ENCODE data around the gene EHMT1. TPM values are rescaled to one million over a fixed set of nuclear protein-coding genes. Genes with fewer than 3 reads are reported as not detected.

EHMT1 gene
- total RNA-seq, 1 donor from 2014 or later = 38.3 TPM

GRCh38 chr9:137671721-137672120 is 52.9 kb downstream of the EHMT1 start:
- DNase-seq (ENCODE audit: low read depth in 2 of 2) = no peak

GRCh38 chr9:137672907-137673791 is 54.3 kb downstream of the EHMT1 start:
- DNase-seq (ENCODE audit: low read depth in 2 of 2) = peak; percentile 57 to 73

- no peak for DNase-seq (ENCODE audit: low read depth in 2 of 2)
Measured at GRCh38 chr9:137673886-137674285, 55.1 kb downstream of the EHMT1 start.

- no peak for DNase-seq (ENCODE audit: low read depth in 2 of 2)
Measured at GRCh38 chr9:137674307-137674975, 55.6 kb downstream of the EHMT1 start.

GRCh38 chr9:137674976-137675320 is 56.1 kb downstream of the EHMT1 start:
- DNase-seq (ENCODE audit: low read depth in 2 of 2) = no peak

GRCh38 chr9:137676998-137677397 is 58.2 kb downstream of the EHMT1 start:
- DNase-seq (ENCODE audit: low read depth in 2 of 2) = no peak

GRCh38 chr9:137678202-137678601 is 59.4 kb downstream of the EHMT1 start:
- no peak for DNase-seq (ENCODE audit: low read depth in 2 of 2)

- DNase-seq (ENCODE audit: low read depth in 2 of 2) = peak in 1 of 2 donors; percentile 54
Measured at GRCh38 chr9:137679249-137679648, 60.4 kb downstream of the EHMT1 start.

- DNase-seq (ENCODE audit: low read depth in 2 of 2) = peak in 1 of 2 donors; percentile 53
Measured at GRCh38 chr9:137679695-137680305, 61.0 kb downstream of the EHMT1 start.

- DNase-seq (ENCODE audit: low read depth in 2 of 2) = no peak
Measured at GRCh38 chr9:137680444-137681358, 61.9 kb downstream of the EHMT1 start.

GRCh38 chr9:137682428-137683105 is 63.8 kb downstream of the EHMT1 start:
- no peak for DNase-seq (ENCODE audit: low read depth in 2 of 2)

GRCh38 chr9:137683262-137683864 is 64.6 kb downstream of the EHMT1 start:
- DNase-seq (ENCODE audit: low read depth in 2 of 2) = no peak

- no peak for DNase-seq (ENCODE audit: low read depth in 2 of 2)
Measured at GRCh38 chr9:137685035-137685740, 66.4 kb downstream of the EHMT1 start.

GRCh38 chr9:137685741-137686420 is 67.1 kb downstream of the EHMT1 start:
- no peak for DNase-seq (ENCODE audit: low read depth in 2 of 2)

GRCh38 chr9:137688261-137688660 is 69.5 kb downstream of the EHMT1 start:
- no peak for DNase-seq (ENCODE audit: low read depth in 2 of 2)

- DNase-seq (ENCODE audit: low read depth in 2 of 2) = peak; percentile 64 to 66
Measured at GRCh38 chr9:137688725-137689124, 69.9 kb downstream of the EHMT1 start.

GRCh38 chr9:137689745-137690529 is 71.1 kb downstream of the EHMT1 start:
- DNase-seq (ENCODE audit: low read depth in 2 of 2) = no peak

GRCh38 chr9:137690930-137691645 is 72.3 kb downstream of the EHMT1 start:
- DNase-seq (ENCODE audit: low read depth in 2 of 2) = no peak
